Measurements from ENCODE around the gene HMGXB4.

DNA sequence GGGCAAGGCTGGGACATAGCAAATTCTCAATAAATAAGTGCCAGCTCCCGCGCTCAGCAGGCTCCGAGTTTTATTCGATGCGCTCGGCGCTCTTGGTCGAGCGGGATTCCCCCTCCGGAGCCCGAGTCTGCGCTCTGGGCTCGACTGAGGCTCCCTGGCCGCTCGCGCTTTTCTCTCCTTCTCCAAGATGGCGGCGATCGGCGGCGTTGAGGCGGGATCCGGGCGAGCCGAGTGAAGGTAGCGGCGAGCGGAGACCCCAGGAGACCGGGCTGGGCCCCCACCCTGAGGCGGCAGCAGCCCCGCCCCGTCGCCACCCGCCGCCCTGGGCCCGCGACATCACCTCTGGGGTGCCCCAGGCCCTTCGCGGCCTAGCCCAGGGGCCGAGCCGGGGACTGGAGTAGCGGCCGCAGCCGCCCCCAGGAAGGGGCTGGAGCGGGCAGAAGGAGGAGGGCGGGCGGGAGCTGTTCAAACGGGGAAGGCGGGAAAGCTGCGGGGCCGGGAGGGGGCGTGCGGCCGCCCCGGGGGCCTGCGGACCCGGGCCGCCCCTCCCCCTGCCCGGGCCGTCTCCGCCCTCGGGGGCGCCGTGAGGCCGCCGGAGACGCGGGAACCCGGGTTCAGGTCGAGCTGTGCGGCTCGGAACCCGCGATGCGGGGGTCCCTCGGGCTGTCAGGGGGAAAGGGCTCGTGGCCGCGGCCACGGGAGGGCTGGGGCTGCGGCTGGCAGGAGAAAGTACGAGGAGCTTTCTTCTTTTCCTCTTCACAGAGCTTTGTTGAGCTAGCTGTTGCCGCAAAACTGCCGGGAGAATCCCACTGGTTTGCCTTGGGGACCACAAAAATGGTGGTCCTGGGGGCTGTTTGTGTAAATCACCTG is at the start of gene HMGXB4:
- TF ChIP-seq POLR2A (IDR thresholded peaks at IDR 0.05; ENCODE audit: low read depth, low read length) (no peak), POLR2AphosphoS5 (IDR thresholded peaks at IDR 0.05; ENCODE audit: low read depth, low read length) (peak; percentile 34; the same call in 1 of the 2 replicates)
